HFFc6 (cell line): ENCODE measurements around the gene PSMG3. TPM values are rescaled to one million over a fixed set of nuclear protein-coding genes. Genes with fewer than 3 reads are reported as not detected.

Experiments used
- DNase-seq: peaks from one replicate; pipeline ENCODE4 v3.0.0-alpha.2; 2018
- H3K27ac Mint-ChIP-seq: 2 replicates; pipeline ENCODE4 v1.8.0; 2020; ENCODE audit warnings: mild to moderate bottlenecking, mixed read lengths
- H3K27me3 Mint-ChIP-seq: 2 replicates; pipeline ENCODE4 v1.8.0; 2021; ENCODE audit warnings: mild to moderate bottlenecking, moderate library complexity, mixed read lengths; ENCODE audit not compliant: insufficient read depth
- H3K36me3 Mint-ChIP-seq: 2 replicates; pipeline ENCODE4 v1.8.0; 2021; ENCODE audit warnings: low read depth, mixed read lengths
- H3K4me1 Mint-ChIP-seq: 2 replicates; pipeline ENCODE4 v1.8.0; 2020; ENCODE audit warnings: low read depth, mixed read lengths
- H3K4me3 Mint-ChIP-seq: 2 replicates; pipeline ENCODE4 v1.8.0; 2020; ENCODE audit warnings: mild to moderate bottlenecking, moderate library complexity, mixed read lengths
- H3K9me3 Mint-ChIP-seq: 2 replicates; pipeline ENCODE4 v1.8.0; 2020; ENCODE audit warnings: mild to moderate bottlenecking, mixed read lengths
- long read RNA-seq: library from polyadenylated mRNA; unstranded; transcript quantifications from one replicate; pipeline ENCODE4 v2.0.0, GENCODE V29; 2019
- total RNA-seq, 6 experiments: library from RNA; stranded (reverse); fragmentation: NEBNext Ultra II Directional; extraction: Animal tissue kit (Norgen Biotek cat#: 25700); gene quantifications; 2 replicates in 1 of 6; 3 replicates in 5 of 6; pipeline ENCODE4 v1.2.3, GENCODE V29; 2021
- TF ChIP-seq, protein P1 (sequence below): fragments of 200-600 bp; sonication (generic); IDR thresholded peaks from 2 replicates; pipeline ENCODE4 v1.5.0; 2021; ENCODE audit warnings: antibody characterized with exemption, mild to moderate bottlenecking

Gene PSMG3, protein sequence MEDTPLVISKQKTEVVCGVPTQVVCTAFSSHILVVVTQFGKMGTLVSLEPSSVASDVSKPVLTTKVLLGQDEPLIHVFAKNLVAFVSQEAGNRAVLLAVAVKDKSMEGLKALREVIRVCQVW
- 10 to 100 TPM; 25.6 to 31.0 (median 28.2) TPM for total RNA-seq
- long read RNA-seq, transcript PSMG3-202 (2 exons, 1,391 nt) = major isoform, 20 of 27 reads
- long read RNA-seq, partial matches to known transcripts = 0 of 27 reads
- long read RNA-seq, other reads (novel, unspliced or antisense) = 1 of 27 reads

DNA sequence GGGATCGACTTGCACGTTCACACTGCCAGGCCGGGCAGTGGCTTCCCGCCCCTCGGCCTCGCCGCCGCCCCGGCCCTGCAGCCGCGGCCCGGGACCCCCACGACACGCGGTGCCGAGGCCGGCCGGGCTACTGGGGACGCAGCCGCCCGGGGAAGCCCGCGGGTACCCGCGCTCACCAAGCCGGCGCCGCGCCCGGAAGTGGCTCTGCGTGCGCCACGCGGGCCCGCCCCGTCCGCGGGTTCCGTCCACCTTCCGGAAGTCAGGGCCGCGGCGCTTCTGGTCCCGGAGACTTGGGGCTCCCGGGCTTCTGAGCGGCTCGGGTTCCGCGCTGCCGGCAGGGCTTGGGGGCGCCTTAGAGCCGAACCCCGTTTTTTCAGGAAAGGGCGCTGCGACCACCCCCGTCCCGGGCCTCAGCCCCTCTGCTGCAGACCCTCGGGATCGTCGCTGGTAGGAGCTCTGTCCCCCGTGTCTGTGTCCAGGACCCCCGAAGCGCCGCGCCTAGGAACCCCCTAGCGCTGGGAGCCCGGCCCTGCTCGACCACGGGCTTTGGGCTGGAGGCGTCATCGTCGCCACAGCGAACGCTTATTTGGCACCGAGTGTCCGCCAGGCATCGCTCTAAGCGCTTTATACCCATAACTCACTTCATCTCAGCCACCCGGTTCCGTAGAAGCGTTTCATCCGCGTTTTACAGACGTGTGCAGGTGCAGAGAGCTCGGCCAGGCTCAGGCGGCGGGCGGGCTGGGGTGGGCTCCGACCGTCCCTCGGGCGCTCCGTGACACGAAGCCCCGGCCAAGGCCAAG lies at the start of gene PSMG3:
TSS of gene PSMG3 (minus strand) at position 200 of the 800 bp plus-strand sequence. CDS start 693 bp downstream, outside the sequence.
- Mint-ChIP-seq H3K9me3 (no peaks in the 10 kb centered on the region), H3K4me1 (peaks cover 34% of the 10 kb centered on the region), H3K27ac (peak within 1 kb of the TSS; percentile 89), H3K36me3 (peaks cover 33% of the 10 kb centered on the region), H3K27me3 (no peaks in the 10 kb centered on the region; the same call in 1 of the 2 replicates), H3K4me3 (peak within 1 kb of the TSS; percentile 93)
- DNase-seq = peak; percentile 86
- TF ChIP-seq, protein P1, sequence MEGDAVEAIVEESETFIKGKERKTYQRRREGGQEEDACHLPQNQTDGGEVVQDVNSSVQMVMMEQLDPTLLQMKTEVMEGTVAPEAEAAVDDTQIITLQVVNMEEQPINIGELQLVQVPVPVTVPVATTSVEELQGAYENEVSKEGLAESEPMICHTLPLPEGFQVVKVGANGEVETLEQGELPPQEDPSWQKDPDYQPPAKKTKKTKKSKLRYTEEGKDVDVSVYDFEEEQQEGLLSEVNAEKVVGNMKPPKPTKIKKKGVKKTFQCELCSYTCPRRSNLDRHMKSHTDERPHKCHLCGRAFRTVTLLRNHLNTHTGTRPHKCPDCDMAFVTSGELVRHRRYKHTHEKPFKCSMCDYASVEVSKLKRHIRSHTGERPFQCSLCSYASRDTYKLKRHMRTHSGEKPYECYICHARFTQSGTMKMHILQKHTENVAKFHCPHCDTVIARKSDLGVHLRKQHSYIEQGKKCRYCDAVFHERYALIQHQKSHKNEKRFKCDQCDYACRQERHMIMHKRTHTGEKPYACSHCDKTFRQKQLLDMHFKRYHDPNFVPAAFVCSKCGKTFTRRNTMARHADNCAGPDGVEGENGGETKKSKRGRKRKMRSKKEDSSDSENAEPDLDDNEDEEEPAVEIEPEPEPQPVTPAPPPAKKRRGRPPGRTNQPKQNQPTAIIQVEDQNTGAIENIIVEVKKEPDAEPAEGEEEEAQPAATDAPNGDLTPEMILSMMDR = peak; percentile 70

DNA sequence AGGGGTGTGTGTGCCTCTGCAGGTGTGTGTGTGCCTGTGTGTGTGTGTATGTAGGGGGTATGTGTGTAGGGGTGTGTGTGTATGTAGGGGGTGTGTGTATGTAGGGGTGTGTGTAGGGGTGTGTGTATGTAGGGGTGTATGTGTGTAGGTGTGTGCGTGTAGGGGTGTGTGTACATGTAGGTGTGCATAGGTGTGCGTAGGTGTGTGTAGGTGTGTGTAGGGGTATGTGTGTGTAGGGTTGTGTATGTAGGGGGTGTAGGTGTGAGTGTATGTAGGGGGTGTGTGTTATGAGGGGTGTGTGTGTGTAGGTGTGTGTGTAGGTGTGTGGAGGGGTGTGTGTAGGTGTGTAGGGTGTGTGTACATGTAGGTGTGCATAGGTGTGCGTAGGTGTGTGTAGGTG lies 48.6 kb upstream of the PSMG3 start:
- Mint-ChIP-seq H3K27me3 (peaks cover 32% of the 10 kb centered on the region), H3K9me3 (no peaks in the 10 kb centered on the region), H3K27ac (no peak overlapping the region), H3K4me1 (no peaks in the 10 kb centered on the region), H3K4me3 (no peak overlapping the region), H3K36me3 (no peaks in the 10 kb centered on the region)
- DNase-seq = no peak
- TF ChIP-seq, protein P1 = no peak

DNA sequence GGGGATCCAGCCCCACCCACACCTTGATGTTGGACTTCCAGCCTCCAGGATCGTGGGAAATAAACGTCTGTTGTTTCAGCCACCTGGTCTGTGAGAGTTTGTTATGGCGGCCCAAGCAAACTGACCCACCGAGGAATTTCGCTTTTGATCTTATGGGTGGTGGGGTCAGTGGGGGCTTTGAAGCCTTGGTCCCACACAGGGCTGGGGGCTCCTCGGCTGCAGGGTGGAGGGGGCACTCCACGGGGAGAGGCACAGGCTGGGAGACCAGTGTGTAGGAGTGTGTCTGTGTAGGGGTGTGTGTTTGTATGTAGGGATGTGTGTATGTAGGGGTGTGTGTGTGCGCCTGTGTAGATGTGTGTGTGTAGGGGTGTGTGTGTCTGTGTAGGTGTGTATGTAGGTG lies 48.1 kb upstream of the PSMG3 start:
- TF ChIP-seq, protein P1 = no peak
- peaks cover 32% of the 10 kb centered on the region for H3K27me3 Mint-ChIP-seq
- no peaks in the 10 kb centered on the region for H3K4me1 Mint-ChIP-seq
- no peak overlapping the region for H3K4me3 Mint-ChIP-seq
- no peaks in the 10 kb centered on the region for H3K9me3 Mint-ChIP-seq
- DNase-seq = no peak
- H3K36me3 Mint-ChIP-seq = no peaks in the 10 kb centered on the region
- no peak overlapping the region for H3K27ac Mint-ChIP-seq

DNA sequence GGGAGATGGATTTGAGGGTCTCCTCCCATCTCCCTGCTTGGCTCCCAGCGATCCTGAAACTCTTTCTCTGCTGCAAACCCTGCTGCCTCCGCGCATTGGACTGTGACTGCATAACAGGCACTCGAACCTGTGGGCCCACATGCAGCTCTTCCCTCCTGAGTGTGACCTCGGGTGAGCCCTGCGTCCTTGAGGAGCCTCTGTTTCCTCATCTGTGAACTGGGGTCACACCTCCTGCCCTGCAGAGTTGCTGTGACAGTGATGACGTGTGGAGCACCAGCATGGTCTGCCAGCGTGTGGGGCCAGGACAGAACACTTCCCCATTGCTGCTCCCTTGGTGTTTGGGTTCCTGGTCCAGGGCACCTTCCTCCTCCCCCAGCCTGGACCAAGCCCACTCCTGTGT lies 46.9 kb upstream of the PSMG3 start:
- no peak overlapping the region for H3K27ac Mint-ChIP-seq
- H3K4me3 Mint-ChIP-seq = no peak overlapping the region
- H3K9me3 Mint-ChIP-seq = no peaks in the 10 kb centered on the region
- DNase-seq = no peak
- H3K36me3 Mint-ChIP-seq = no peaks in the 10 kb centered on the region
- TF ChIP-seq, protein P1 = no peak
- peaks cover 9% of the 10 kb centered on the region for H3K4me1 Mint-ChIP-seq
- H3K27me3 Mint-ChIP-seq = peaks cover 26% of the 10 kb centered on the region

DNA sequence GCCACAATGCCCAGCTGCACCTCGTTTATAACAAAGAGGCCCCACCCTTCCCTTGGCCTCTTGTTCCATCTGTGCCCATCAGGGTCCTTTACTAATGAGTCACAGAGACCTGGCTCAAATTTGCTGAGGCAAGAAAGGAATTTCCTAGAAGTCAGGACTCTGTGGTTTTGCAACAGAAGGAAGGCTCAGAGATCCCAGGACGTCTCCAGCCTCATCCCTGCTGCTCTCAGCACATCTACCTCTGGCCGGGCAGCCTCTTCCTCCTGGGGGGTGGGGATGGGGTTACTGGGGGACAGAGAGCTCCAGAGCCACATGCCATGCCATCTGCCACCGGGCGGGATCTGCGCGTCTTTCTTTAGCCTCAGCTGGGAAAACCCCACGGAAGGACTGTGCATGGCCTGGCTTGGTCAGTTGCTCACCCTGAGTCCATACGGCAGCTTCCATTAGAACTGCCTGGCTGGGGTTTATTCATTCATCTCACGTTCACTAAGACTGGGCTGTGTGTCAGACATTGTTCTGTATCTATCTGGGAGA lies 41.9 kb upstream of the PSMG3 start:
- Mint-ChIP-seq H3K27me3 (peaks cover 19% of the 10 kb centered on the region), H3K27ac (peak overlapping the region; percentile 64), H3K4me3 (peak overlapping the region; percentile 2; the same call in 1 of the 2 replicates), H3K4me1 (peaks cover 14% of the 10 kb centered on the region), H3K9me3 (no peaks in the 10 kb centered on the region), H3K36me3 (no peaks in the 10 kb centered on the region)
- TF ChIP-seq, protein P1 = no peak
- DNase-seq = peak; percentile 77
